K562 (cell line): ENCODE results near the gene CDK1.

Experiments used
- ATF1 ChIP-seq, 2 experiments: fragments of 450-650 bp in 1 of 2; IDR thresholded peaks; 2 replicates each; pipeline ENCODE4 v1.6.1; 2016; ENCODE audit warnings: missing compliant biosample characterization in 1 of 2, missing genetic modification characterization in 1 of 2
- FOXK1 ChIP-seq: sonication (generic); formaldehyde crosslinking; IDR thresholded peaks from 2 replicates; pipeline ENCODE4 v1.8.0; 2022; ENCODE audit warnings: missing genetic modification reagents, mild to moderate bottlenecking, borderline replicate concordance
- MAX ChIP-seq: sonication (generic); formaldehyde crosslinking; IDR thresholded peaks from 2 replicates; pipeline ENCODE4 v1.9.0; 2022; ENCODE audit warnings: mild to moderate bottlenecking, missing genetic modification reagents
- NFE2L1 ChIP-seq: fragments of 450-650 bp; IDR thresholded peaks from 2 replicates; pipeline ENCODE4 v1.6.1; 2016; ENCODE audit warnings: missing genetic modification characterization, low read depth, mild to moderate bottlenecking, missing compliant biosample characterization, moderate library complexity, borderline replicate concordance
- POLR2AphosphoS5 ChIP-seq: IDR thresholded peaks from 2 replicates; pipeline ENCODE4 v1.6.1; 2011; ENCODE audit warnings: mild to moderate bottlenecking, low read depth, low read length, moderate library complexity; ENCODE audit not compliant: control insufficient read depth, insufficient read depth
- SMARCC2 ChIP-seq: fragments of 450-650 bp; IDR thresholded peaks from 2 replicates; pipeline ENCODE4 v1.6.1; 2017; ENCODE audit warnings: antibody characterized with exemption, moderate library complexity, mild to moderate bottlenecking, low read depth
- SRF ChIP-seq, 2 experiments: fragments of 250-450, 450-650 bp in 1 of 2; sonication (Bioruptor Pico) in 1 of 2; sonication (generic) in 1 of 2; formaldehyde crosslinking; IDR thresholded peaks; 2 replicates each; pipeline versions ENCODE4 v1.5.0 to v1.5.1; 2020 to 2022; ENCODE audit warnings: mild to moderate bottlenecking in 1 of 2, missing genetic modification reagents in 1 of 2
- TCF7L2 ChIP-seq: fragments of 150-350 bp; IDR thresholded peaks from 2 replicates; pipeline ENCODE4 v1.6.1; 2016; ENCODE audit warnings: low read depth, mild to moderate bottlenecking, low read length, moderate library complexity
- ZBTB8A ChIP-seq: fragments of 450-650 bp; IDR thresholded peaks from 2 replicates; pipeline ENCODE4 v1.6.1; 2018; ENCODE audit warnings: mild to moderate bottlenecking, moderate library complexity; ENCODE audit not compliant: partially characterized antibody
- TF ChIP-seq, protein P1 (sequence below): fragments of 450-650 bp; IDR thresholded peaks from 2 replicates; pipeline ENCODE4 v1.6.1; 2018; ENCODE audit not compliant: partially characterized antibody
- TF ChIP-seq, protein P2 (sequence below): sonication (generic); formaldehyde crosslinking; IDR thresholded peaks from 2 replicates; pipeline ENCODE4 v1.8.1; 2023; ENCODE audit warnings: mild to moderate bottlenecking, missing genetic modification reagents
- TF ChIP-seq, protein P3 (sequence below), 2 experiments: fragments of 450-650 bp in 1 of 2; sonication (generic) in 1 of 2; formaldehyde crosslinking; conservative IDR thresholded peaks; 2 replicates each; pipeline versions ENCODE4 v1.4.0 to v1.8.1; 2020 to 2022; ENCODE audit warnings: mild to moderate bottlenecking in 1 of 2, missing genetic modification reagents in 1 of 2

DNA sequence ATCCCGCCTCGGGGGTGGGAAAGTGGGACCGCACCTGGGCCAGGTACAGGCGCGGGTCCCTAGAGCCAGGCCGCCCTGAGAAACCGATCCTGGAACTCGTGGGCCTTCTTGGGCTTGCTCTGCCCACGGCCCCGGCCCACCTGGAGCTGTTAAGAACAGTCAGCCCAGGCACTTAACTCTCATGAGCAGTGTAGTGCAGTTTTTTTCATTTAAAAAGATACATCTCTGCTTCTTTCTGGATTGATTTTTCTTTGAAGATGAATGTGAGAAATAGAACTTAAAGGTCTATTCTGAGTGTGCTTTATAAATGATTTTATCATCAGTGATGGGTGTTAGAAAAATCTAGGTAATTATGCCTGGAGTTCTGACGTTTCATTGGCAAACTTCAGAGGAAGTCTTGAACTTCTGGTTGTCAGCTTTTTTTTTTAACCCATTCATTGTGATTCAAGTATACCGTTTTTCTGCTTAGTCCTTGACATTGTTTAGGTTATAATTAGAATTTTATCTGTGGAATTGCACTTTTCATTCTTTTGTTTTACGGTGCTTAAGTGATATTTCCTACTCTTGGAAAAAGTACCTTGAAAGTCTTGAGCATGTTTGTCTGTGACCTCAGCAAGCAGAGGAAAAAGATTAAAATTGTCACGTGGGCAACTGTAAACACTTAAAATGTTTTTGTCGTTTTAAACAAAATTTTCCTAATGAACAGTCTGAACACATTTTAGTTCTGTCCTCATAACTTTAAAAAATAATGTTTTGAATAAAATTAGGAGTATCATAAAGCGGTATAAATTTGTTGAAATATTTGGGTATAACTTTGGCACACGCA is 906 bp downstream of the CDK1 start:
- TF ChIP-seq, protein P1, sequence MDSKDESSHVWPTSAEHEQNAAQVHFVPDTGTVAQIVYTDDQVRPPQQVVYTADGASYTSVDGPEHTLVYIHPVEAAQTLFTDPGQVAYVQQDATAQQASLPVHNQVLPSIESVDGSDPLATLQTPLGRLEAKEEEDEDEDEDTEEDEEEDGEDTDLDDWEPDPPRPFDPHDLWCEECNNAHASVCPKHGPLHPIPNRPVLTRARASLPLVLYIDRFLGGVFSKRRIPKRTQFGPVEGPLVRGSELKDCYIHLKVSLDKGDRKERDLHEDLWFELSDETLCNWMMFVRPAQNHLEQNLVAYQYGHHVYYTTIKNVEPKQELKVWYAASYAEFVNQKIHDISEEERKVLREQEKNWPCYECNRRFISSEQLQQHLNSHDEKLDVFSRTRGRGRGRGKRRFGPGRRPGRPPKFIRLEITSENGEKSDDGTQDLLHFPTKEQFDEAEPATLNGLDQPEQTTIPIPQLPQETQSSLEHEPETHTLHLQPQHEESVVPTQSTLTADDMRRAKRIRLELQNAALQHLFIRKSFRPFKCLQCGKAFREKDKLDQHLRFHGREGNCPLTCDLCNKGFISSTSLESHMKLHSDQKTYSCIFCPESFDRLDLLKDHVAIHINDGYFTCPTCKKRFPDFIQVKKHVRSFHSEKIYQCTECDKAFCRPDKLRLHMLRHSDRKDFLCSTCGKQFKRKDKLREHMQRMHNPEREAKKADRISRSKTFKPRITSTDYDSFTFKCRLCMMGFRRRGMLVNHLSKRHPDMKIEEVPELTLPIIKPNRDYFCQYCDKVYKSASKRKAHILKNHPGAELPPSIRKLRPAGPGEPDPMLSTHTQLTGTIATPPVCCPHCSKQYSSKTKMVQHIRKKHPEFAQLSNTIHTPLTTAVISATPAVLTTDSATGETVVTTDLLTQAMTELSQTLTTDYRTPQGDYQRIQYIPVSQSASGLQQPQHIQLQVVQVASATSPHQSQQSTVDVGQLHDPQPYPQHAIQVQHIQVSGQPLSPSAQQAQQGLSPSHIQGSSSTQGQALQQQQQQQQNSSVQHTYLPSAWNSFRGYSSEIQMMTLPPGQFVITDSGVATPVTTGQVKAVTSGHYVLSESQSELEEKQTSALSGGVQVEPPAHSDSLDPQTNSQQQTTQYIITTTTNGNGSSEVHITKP: no peak
- TF ChIP-seq POLR2AphosphoS5: no peak
- TF ChIP-seq, protein P2, sequence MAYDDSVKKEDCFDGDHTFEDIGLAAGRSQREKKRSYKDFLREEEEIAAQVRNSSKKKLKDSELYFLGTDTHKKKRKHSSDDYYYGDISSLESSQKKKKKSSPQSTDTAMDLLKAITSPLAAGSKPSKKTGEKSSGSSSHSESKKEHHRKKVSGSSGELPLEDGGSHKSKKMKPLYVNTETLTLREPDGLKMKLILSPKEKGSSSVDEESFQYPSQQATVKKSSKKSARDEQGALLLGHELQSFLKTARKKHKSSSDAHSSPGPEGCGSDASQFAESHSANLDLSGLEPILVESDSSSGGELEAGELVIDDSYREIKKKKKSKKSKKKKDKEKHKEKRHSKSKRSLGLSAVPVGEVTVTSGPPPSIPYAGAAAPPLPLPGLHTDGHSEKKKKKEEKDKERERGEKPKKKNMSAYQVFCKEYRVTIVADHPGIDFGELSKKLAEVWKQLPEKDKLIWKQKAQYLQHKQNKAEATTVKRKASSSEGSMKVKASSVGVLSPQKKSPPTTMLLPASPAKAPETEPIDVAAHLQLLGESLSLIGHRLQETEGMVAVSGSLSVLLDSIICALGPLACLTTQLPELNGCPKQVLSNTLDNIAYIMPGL: no peak
- TF ChIP-seq ZBTB8A: no peak
- no peak for TF ChIP-seq NFE2L1
- TF ChIP-seq SMARCC2: no peak
- TF ChIP-seq SRF (CRISPR knock-in tag; IDR thresholded peaks at IDR 0.05): no peak
- TF ChIP-seq MAX (CRISPR knock-in tag): no peak
- no peak for TF ChIP-seq TCF7L2
- TF ChIP-seq FOXK1 (CRISPR knock-in tag): no peak
- no peak for TF ChIP-seq ATF1 (CRISPR knock-in tag; IDR thresholded peaks at IDR 0.05)
- TF ChIP-seq ATF1 (tag; IDR thresholded peaks at IDR 0.05): no peak
- TF ChIP-seq, protein P3, sequence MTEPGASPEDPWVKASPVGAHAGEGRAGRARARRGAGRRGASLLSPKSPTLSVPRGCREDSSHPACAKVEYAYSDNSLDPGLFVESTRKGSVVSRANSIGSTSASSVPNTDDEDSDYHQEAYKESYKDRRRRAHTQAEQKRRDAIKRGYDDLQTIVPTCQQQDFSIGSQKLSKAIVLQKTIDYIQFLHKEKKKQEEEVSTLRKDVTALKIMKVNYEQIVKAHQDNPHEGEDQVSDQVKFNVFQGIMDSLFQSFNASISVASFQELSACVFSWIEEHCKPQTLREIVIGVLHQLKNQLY (CRISPR knock-in tag; conservative IDR thresholded peaks at IDR 0.05): no peak
